ENCODE results near the gene SLC16A14.

Gene SLC16A14

GRCh38 chr2:230069402-230069801 is 678 bp upstream of the SLC16A14 start:
- Histone ChIP-seq H3K36me3 (ENCODE audit: control insufficient read depth, insufficient read depth, low read length) (no peaks in the 10 kb centered on the region), H3K4me3 (ENCODE audit: low read depth, low read length) (no peak overlapping the region), H3K4me1 (ENCODE audit: control insufficient read depth, insufficient read depth, low read length) (0 out of 2 replicates have a peak, but pooled peaks cover 5% of the 10 kb centered on the region), H3K9ac (ENCODE audit: low read length) (no peak overlapping the region), H3K27ac (ENCODE audit: low read depth, low read length) (no peak overlapping the region), H3K9me3 (ENCODE audit: control insufficient read depth, insufficient read depth, low read depth, low read length) (no peaks in the 10 kb centered on the region), H3K27me3 (ENCODE audit: control insufficient read depth, insufficient read depth, low read length) (peaks cover 35% of the 10 kb centered on the region)

DNA sequence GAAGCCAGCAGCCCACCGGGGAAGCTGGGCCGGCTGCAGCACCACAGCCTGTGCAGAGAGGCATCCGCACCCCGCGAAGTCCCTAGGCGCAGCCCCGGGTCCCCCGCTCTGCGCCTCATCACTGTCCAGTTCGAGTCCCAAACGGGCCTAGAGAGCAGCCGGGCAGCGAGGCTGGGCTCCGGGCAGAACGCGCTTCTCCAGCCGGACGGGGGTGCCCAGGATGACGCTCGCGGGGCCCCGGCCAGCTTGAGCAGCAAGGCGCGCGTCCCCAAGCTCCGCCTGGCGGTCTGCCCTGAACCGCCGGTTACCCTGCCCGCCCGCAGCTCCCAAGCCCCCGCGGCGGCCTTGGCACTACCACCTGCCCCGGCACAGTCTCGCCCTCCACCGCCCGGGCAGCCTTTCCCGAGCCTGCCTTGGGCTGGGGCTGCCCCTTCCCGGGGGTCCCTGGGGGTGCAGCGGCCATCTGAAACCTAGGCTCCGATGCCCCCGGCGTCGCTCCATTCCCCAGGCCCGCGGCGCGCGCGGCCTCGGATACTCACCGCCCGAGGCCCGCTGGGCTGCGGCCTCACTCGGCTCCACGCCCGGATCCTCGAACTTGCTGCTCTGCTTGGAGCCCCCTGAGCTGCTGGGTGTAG is 591 bp downstream of the SLC16A14 start:
- peaks cover 35% of the 10 kb centered on the region for H3K27me3 ChIP-seq (ENCODE audit: control insufficient read depth, insufficient read depth, low read length)
- no peak overlapping the region for H3K27ac ChIP-seq (ENCODE audit: low read depth, low read length)
- peak overlapping the region; percentile 62 for H3K4me3 ChIP-seq (ENCODE audit: low read depth, low read length)
- H3K4me1 ChIP-seq (ENCODE audit: control insufficient read depth, insufficient read depth, low read length) = 0 out of 2 replicates have a peak, but pooled peaks cover 5% of the 10 kb centered on the region
- no peaks in the 10 kb centered on the region for H3K36me3 ChIP-seq (ENCODE audit: control insufficient read depth, insufficient read depth, low read length)
- no peaks in the 10 kb centered on the region for H3K9me3 ChIP-seq (ENCODE audit: control insufficient read depth, insufficient read depth, low read depth, low read length)
- H3K9ac ChIP-seq (ENCODE audit: low read length) = peak overlapping the region; percentile 20

DNA sequence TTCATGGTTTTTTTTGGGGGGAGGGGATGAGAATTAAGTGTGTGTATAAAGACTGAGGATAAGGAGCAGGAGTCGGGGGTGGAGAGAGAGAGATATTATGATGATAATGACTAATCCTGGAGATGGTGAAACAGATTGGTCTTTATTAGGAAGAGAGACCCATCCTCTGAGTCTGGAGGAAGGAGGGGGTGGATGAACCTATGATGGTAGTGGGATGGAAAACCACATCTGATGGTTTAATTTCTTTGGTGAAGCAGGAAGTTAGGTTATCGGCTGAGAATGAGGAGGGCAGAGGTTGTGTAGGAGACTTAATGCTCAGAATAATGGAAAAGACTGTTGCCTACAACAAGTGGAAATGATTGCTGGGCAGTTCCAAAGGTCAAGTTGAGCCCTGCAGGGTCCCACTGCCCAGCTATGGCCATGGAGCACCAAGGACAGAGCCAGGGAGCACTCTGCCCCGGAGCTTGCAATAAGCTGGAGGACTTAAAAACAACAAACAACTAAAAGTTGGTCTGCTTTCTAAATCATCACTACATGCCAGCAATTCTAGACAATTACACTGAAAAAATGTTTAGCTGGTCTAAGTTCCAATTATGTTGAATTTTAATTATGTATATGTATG is 7.9 kb downstream of the SLC16A14 start:
- no peaks in the 10 kb centered on the region for H3K27me3 ChIP-seq (ENCODE audit: control insufficient read depth, insufficient read depth, low read length)
- H3K4me3 ChIP-seq (ENCODE audit: low read depth, low read length) = no peak overlapping the region
- no peak overlapping the region for H3K27ac ChIP-seq (ENCODE audit: low read depth, low read length)
- no peak overlapping the region for H3K9ac ChIP-seq (ENCODE audit: low read length)
- no peaks in the 10 kb centered on the region for H3K4me1 ChIP-seq (ENCODE audit: control insufficient read depth, insufficient read depth, low read length)
- H3K36me3 ChIP-seq (ENCODE audit: control insufficient read depth, insufficient read depth, low read length) = no peaks in the 10 kb centered on the region
- H3K9me3 ChIP-seq (ENCODE audit: control insufficient read depth, insufficient read depth, low read depth, low read length) = no peaks in the 10 kb centered on the region

- Histone ChIP-seq H3K36me3 (ENCODE audit: control insufficient read depth, insufficient read depth, low read length) (no peaks in the 10 kb centered on the region), H3K9me3 (ENCODE audit: control insufficient read depth, insufficient read depth, low read depth, low read length) (no peaks in the 10 kb centered on the region), H3K4me3 (ENCODE audit: low read depth, low read length) (no peak overlapping the region), H3K9ac (ENCODE audit: low read length) (no peak overlapping the region), H3K4me1 (ENCODE audit: control insufficient read depth, insufficient read depth, low read length) (no peaks in the 10 kb centered on the region), H3K27me3 (ENCODE audit: control insufficient read depth, insufficient read depth, low read length) (no peaks in the 10 kb centered on the region), H3K27ac (ENCODE audit: low read depth, low read length) (no peak overlapping the region)
Measured at GRCh38 chr2:230053753-230054478, 14.8 kb downstream of the SLC16A14 start.

GRCh38 chr2:230052299-230052698 is 16.4 kb downstream of the SLC16A14 start:
- Histone ChIP-seq H3K27me3 (ENCODE audit: control insufficient read depth, insufficient read depth, low read length) (no peaks in the 10 kb centered on the region), H3K9ac (ENCODE audit: low read length) (no peak overlapping the region), H3K4me1 (ENCODE audit: control insufficient read depth, insufficient read depth, low read length) (no peaks in the 10 kb centered on the region), H3K36me3 (ENCODE audit: control insufficient read depth, insufficient read depth, low read length) (no peaks in the 10 kb centered on the region), H3K9me3 (ENCODE audit: control insufficient read depth, insufficient read depth, low read depth, low read length) (no peaks in the 10 kb centered on the region), H3K4me3 (ENCODE audit: low read depth, low read length) (no peak overlapping the region), H3K27ac (ENCODE audit: low read depth, low read length) (no peak overlapping the region)

- Histone ChIP-seq H3K36me3 (ENCODE audit: control insufficient read depth, insufficient read depth, low read length) (no peaks in the 10 kb centered on the region), H3K9me3 (ENCODE audit: control insufficient read depth, insufficient read depth, low read depth, low read length) (no peaks in the 10 kb centered on the region), H3K9ac (ENCODE audit: low read length) (no peak overlapping the region), H3K27ac (ENCODE audit: low read depth, low read length) (no peak overlapping the region), H3K4me1 (ENCODE audit: control insufficient read depth, insufficient read depth, low read length) (no peaks in the 10 kb centered on the region), H3K27me3 (ENCODE audit: control insufficient read depth, insufficient read depth, low read length) (no peaks in the 10 kb centered on the region), H3K4me3 (ENCODE audit: low read depth, low read length) (no peak overlapping the region)
Measured at GRCh38 chr2:230050136-230050535, 18.6 kb downstream of the SLC16A14 start.

DNA sequence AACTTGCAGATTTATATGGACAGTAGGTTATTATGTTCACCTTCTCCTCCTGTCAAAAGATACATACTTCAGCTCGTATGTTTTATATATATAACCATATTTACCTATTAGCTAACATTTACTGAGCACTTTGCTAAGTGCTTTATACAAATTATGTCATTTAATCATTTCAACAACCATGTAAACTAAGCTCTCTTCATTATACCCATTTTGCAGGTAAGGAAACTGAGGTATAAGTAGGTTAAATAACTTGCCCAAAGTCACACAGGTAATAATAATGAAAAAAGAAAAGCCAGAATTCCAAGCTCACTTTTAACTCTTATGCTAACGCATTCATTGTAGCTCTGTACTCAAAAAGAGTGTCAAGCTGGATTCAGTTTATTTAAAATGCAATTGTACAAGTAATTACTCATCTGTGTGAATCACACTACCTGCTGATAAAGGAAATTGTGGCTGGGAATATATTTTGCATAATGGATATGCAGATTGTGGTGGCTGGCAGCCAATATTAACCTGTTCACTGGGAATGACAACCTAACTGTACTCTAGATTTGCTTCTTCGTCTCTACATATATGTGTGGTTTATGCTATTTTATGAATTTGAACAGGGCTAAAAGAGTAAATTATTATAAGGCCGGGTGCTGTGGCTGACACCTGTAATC is 20.6 kb downstream of the SLC16A14 start:
- H3K9me3 ChIP-seq (ENCODE audit: control insufficient read depth, insufficient read depth, low read depth, low read length) = no peaks in the 10 kb centered on the region
- H3K36me3 ChIP-seq (ENCODE audit: control insufficient read depth, insufficient read depth, low read length) = no peaks in the 10 kb centered on the region
- H3K4me3 ChIP-seq (ENCODE audit: low read depth, low read length) = no peak overlapping the region

GRCh38 chr2:230046491-230046890 is 22.2 kb downstream of the SLC16A14 start:
- no peaks in the 10 kb centered on the region for H3K4me1 ChIP-seq (ENCODE audit: control insufficient read depth, insufficient read depth, low read length)
- no peaks in the 10 kb centered on the region for H3K9me3 ChIP-seq (ENCODE audit: control insufficient read depth, insufficient read depth, low read depth, low read length)
- H3K9ac ChIP-seq (ENCODE audit: low read length) = no peak overlapping the region
- H3K27me3 ChIP-seq (ENCODE audit: control insufficient read depth, insufficient read depth, low read length) = no peaks in the 10 kb centered on the region
- H3K27ac ChIP-seq (ENCODE audit: low read depth, low read length) = no peak overlapping the region
- no peak overlapping the region for H3K4me3 ChIP-seq (ENCODE audit: low read depth, low read length)
- no peaks in the 10 kb centered on the region for H3K36me3 ChIP-seq (ENCODE audit: control insufficient read depth, insufficient read depth, low read length)

More for the DNA sequence above, 20.6 kb downstream of the SLC16A14 start:
- Histone ChIP-seq H3K27ac (ENCODE audit: low read depth, low read length) (no peak overlapping the region), H3K4me1 (ENCODE audit: control insufficient read depth, insufficient read depth, low read length) (no peaks in the 10 kb centered on the region), H3K27me3 (ENCODE audit: control insufficient read depth, insufficient read depth, low read length) (no peaks in the 10 kb centered on the region), H3K9ac (ENCODE audit: low read length) (no peak overlapping the region)

DNA sequence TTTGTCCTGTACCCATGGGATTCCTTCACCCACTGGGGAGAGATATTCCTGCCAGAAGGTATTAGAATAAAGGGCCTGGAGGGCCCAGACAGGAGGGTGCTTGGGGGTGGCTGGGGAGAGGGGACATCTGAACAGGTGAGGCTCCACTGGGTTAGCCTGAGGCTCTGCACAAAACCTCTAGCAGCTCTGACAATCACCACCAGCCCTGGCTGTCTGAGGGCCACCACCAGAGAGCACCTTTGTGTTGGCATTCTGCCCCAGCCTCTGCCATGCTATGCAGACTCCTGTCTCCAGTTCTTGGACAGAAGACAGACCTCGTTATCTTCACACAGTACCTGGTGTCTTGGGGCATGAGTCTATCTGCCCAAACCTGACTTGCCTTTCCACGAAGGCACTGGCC is 25.3 kb downstream of the SLC16A14 start:
- no peaks in the 10 kb centered on the region for H3K4me1 ChIP-seq (ENCODE audit: control insufficient read depth, insufficient read depth, low read length)
- no peaks in the 10 kb centered on the region for H3K36me3 ChIP-seq (ENCODE audit: control insufficient read depth, insufficient read depth, low read length)
- H3K4me3 ChIP-seq (ENCODE audit: low read depth, low read length) = no peak overlapping the region
- no peaks in the 10 kb centered on the region for H3K9me3 ChIP-seq (ENCODE audit: control insufficient read depth, insufficient read depth, low read depth, low read length)
- H3K27ac ChIP-seq (ENCODE audit: low read depth, low read length) = no peak overlapping the region
- no peak overlapping the region for H3K9ac ChIP-seq (ENCODE audit: low read length)
- H3K27me3 ChIP-seq (ENCODE audit: control insufficient read depth, insufficient read depth, low read length) = no peaks in the 10 kb centered on the region

- no peaks in the 10 kb centered on the region for H3K36me3 ChIP-seq (ENCODE audit: control insufficient read depth, insufficient read depth, low read length)
- H3K27ac ChIP-seq (ENCODE audit: low read depth, low read length) = no peak overlapping the region
Measured at GRCh38 chr2:230043025-230043424, 25.7 kb downstream of the SLC16A14 start.

GRCh38 chr2:230042195-230042594 is 26.5 kb downstream of the SLC16A14 start:
- Histone ChIP-seq H3K9ac (ENCODE audit: low read length) (no peak overlapping the region), H3K9me3 (ENCODE audit: control insufficient read depth, insufficient read depth, low read depth, low read length) (no peaks in the 10 kb centered on the region), H3K4me1 (ENCODE audit: control insufficient read depth, insufficient read depth, low read length) (no peaks in the 10 kb centered on the region), H3K27ac (ENCODE audit: low read depth, low read length) (no peak overlapping the region), H3K27me3 (ENCODE audit: control insufficient read depth, insufficient read depth, low read length) (no peaks in the 10 kb centered on the region), H3K4me3 (ENCODE audit: low read depth, low read length) (no peak overlapping the region), H3K36me3 (ENCODE audit: control insufficient read depth, insufficient read depth, low read length) (no peaks in the 10 kb centered on the region)

More at GRCh38 chr2:230043025-230043424, 25.7 kb downstream of the SLC16A14 start:
- no peak overlapping the region for H3K9ac ChIP-seq (ENCODE audit: low read length)
- no peaks in the 10 kb centered on the region for H3K27me3 ChIP-seq (ENCODE audit: control insufficient read depth, insufficient read depth, low read length)
- H3K9me3 ChIP-seq (ENCODE audit: control insufficient read depth, insufficient read depth, low read depth, low read length) = no peaks in the 10 kb centered on the region
- no peaks in the 10 kb centered on the region for H3K4me1 ChIP-seq (ENCODE audit: control insufficient read depth, insufficient read depth, low read length)
- H3K4me3 ChIP-seq (ENCODE audit: low read depth, low read length) = no peak overlapping the region

Data from HUES6 (cell line).